NCI-H2196 (cell line): Measurements from ENCODE around the gene NCAPG2.
"Not testable (repeated sequence)": the region's sequence is repeated elsewhere in the genome, so short reads cannot be mapped to it uniquely, and the experiment has no call there.

Source experiments
- DNase-seq: peaks from one replicate; lab custom pipeline; 2025; ENCODE audit not compliant: unreplicated experiment; lab: John Stamatoyannopoulos, UW

Gene NCAPG2

DNA sequence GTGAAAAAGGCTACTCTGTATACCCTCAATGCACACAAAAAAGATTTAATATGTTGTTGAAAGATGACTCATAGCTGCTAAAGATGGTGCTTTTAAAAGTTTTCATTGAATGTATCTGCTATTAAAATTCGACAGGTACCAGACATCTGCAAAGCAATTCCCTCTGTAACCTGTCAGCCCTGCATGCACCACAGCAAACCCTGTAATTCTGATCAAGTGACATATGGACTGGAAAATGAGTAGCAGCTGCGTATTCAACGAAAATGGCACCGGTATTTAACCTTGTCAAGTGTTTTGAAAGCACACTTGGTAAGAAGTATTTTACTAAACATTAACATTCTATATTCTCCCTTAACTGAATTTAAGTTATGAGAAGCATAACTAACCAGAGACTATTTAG is 58.8 kb downstream of the NCAPG2 start:
- DNase-seq = no peak

DNA sequence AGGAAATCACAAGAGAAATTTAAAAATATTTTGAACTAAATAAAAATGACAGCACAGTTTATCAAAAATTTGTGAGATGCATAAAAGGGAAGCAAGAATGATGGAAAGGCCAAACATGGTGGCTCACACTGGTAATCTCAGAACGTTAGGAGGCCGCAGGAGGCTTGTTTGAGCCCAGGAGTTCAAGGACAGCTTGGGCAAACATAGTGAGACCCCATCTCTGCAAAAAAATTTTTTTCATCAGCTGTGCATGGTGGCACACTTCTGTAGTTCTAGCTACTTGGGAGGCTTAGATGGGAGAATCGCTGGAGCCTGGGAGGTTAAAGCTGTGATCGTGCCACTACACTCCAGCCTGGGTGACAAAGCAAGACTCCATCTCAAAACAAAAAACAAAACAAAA is 62.5 kb downstream of the NCAPG2 start:
- no peak for DNase-seq

- DNase-seq = no peak
Measured at GRCh38 chr7:158638001-158638400, 66.6 kb downstream of the NCAPG2 start.

- DNase-seq = no peak
Measured at GRCh38 chr7:158633055-158633956, 71.3 kb downstream of the NCAPG2 start.

GRCh38 chr7:158631574-158632195 is 72.9 kb downstream of the NCAPG2 start:
- no peak for DNase-seq

- not testable (repeated sequence) for DNase-seq
Measured at GRCh38 chr7:158626289-158626688, 78.3 kb downstream of the NCAPG2 start.

- no peak for DNase-seq
Measured at GRCh38 chr7:158623241-158623640, 81.4 kb downstream of the NCAPG2 start.

GRCh38 chr7:158620839-158621441 is 83.7 kb downstream of the NCAPG2 start:
- no peak for DNase-seq

GRCh38 chr7:158620418-158620817 is 84.2 kb downstream of the NCAPG2 start:
- no peak for DNase-seq

DNA sequence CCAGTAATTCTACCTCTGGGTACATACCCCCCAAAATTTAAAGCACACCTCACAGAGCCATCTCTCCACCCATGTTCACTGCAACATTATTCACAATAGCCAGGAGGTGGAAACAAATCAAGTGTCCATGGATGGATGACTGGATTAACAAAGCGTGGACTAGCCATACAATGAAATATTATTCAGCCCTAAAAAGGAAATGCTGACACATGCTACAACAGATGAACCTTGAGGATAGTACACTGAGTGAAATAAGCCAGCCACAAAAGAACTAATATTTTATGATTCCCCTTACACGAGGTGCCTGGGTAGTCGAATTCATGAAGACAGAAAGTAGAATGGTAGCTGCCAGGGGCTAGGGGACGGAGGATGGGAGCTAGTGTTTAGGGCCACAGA is 85.9 kb downstream of the NCAPG2 start:
- no peak for DNase-seq

- no peak for DNase-seq
Measured at GRCh38 chr7:158617737-158618128, 86.9 kb downstream of the NCAPG2 start.

GRCh38 chr7:158616050-158616449 is 88.6 kb downstream of the NCAPG2 start:
- DNase-seq = no peak

DNA sequence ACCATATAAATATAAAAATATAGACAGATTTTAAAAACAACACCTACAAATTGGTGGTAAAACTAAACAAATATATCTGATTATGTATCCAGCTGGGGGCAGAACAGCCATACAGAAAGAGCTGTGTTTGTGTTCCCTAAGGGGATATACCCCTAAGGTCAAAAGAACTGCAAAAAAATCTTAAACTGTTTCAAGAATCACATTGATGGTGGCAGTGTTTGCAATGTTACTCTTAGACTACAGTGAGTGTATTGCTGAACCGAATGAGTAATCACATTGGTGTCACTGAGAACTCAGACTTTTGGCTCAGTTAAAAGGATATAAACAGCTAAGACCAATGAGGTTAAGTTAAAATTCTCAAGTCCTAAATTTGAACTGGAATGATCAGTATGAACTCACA is 89.9 kb downstream of the NCAPG2 start:
- DNase-seq = no peak

DNA sequence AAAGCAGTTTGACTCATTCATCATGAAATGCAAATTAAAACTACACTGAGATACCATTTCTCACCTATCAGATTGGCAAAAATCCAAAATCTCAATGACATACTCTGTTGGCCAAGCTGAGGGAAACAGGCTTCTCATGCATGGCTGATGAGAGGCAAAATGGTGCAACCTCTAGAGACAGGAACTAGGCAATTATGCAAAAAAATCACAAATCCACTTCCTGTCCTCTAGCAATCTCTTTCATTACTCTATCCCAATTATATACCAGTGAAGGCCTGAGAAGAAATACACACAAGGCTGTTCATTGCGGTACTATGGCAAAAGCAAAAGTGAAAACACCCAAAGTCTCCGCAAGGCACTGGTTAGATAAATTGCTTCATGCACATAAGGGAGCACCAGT is 91.1 kb downstream of the NCAPG2 start:
- DNase-seq = peak; percentile 11

DNA sequence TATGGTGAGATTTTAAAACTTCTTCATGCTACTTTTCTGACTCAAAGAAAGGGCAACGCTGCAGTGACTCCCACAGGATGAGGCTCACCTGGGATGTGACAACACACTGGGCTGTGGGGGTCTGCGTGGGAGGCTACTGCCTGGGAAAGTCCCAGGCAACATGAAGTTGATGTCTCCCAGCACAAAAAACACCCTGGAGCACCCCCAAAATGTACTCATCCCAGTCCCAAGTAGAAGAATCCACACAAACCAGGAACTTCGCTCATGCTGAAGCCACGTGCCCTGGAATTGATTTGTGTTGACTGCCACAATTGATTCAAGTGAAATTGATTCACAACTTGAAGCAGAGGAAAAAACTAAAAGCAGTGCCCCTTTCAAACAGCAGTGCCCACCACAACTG is 92.1 kb downstream of the NCAPG2 start:
- no peak for DNase-seq

- DNase-seq = no peak
Measured at GRCh38 chr7:158611541-158611940, 93.1 kb downstream of the NCAPG2 start.

- DNase-seq = no peak
Measured at GRCh38 chr7:158609313-158609974, 95.2 kb downstream of the NCAPG2 start.

- DNase-seq = no peak
Measured at GRCh38 chr7:158607563-158607962, 97.0 kb downstream of the NCAPG2 start.

- DNase-seq = no peak
Measured at GRCh38 chr7:158606671-158607424, 97.8 kb downstream of the NCAPG2 start.

DNA sequence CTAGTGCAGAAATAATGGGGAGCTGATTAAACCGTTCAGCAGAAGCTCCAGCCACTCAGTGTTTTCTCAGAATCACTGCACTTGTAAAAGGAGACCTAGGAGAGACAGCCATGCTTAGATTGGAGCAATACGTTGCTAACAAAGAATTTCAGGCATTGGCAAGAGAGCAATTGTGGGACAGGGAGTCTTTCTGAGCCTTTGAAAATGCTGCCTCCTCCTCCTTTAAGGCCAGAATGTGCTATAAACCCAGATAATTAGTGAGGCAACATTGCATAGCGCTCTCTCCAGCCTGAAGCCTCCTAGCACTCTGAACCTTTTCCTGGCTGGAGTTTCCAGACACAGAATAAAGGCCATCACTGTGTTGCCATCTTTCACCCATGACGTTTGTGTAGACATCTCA is 98.5 kb downstream of the NCAPG2 start:
- no peak for DNase-seq
